GM19324 (cell line): ENCODE measurements around the gene PCSK7.
"Not testable (repeated sequence)": the region's sequence is repeated elsewhere in the genome, so short reads cannot be mapped to it uniquely, and the experiment has no call there.

Experiments
- ATAC-seq: cut with Tn5 transposase; IDR thresholded peaks from one replicate; pipeline ENCODE4 v1.9.1; 2021; ENCODE audit warnings: mild to moderate bottlenecking, moderate library complexity; ENCODE audit not compliant: unreplicated experiment, low FRiP score

Gene PCSK7

DNA sequence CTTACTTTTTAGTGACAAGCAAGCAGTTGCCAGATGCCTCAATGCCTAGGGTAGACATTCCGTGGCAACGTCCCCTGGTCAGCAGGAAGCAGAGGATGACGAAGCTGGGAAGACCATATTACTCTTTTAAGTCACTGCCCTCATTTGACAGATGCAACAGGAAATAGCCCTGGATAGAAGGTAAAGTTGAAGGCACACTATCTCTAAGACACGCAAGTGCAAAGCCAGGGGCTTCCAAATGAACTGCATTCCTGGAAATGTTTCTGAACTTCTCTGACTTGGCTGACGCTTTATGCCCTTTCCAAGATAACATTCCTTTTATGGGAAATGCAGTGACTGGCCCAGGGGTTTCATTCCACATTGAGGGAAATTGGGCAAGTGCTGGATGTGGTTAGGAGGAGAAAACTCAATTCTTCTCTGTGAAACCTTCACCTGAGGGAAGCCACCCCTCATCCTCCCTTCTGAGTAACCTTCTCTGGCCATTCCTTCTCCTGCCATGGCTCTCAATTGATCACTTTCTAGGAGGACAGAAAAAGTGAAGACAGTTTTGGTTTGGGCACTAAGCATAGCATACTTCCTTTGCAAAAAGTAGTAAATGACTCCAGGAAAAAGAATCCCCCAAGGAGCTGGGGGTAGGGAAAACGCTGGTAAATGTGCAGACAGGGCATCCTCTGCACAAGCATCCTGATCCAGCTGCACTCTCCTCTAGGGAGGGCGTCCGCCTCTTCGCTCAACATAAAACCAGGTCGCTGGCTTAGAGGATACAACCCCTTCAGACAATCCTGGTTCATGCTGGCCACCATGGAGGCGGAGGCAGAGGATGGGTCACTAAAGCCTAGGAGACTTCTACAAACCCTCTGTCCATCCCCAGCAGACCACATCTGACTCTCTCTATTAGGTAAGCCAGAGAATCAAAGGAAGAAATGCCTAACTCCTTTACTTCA lies 14.5 kb downstream of the PCSK7 start:
- ATAC-seq = no peak

GRCh38 chr11:117214404-117215110 lies 17.3 kb downstream of the PCSK7 start:
- no peak for ATAC-seq

GRCh38 chr11:117212697-117213355 lies 19.0 kb downstream of the PCSK7 start:
- ATAC-seq = no peak

DNA sequence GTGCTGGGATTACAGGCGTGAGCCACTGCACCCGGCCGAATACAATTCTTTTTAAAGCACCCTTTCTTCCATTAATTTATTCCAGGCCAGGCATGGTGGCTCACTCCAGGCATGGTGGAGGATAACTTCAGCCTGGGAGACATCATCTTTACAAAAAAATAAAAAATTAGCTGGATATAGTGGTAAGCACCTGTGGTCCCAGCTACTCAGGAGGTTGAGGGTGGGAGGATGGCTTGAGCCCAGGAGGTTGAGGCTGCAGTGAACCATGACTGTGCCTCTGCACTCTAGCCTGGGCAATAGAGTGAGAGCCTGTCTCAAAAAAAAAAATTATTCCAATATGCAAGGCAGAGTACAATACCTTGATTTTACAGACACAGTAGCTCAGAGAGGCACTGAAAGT lies 21.3 kb downstream of the PCSK7 start:
- ATAC-seq = no peak

GRCh38 chr11:117209351-117210125 lies 22.3 kb downstream of the PCSK7 start:
- not testable (repeated sequence) for ATAC-seq

- not testable (repeated sequence) for ATAC-seq
These were observed 23.2 kb downstream of the PCSK7 start for GRCh38 chr11:117208710-117209109.

DNA sequence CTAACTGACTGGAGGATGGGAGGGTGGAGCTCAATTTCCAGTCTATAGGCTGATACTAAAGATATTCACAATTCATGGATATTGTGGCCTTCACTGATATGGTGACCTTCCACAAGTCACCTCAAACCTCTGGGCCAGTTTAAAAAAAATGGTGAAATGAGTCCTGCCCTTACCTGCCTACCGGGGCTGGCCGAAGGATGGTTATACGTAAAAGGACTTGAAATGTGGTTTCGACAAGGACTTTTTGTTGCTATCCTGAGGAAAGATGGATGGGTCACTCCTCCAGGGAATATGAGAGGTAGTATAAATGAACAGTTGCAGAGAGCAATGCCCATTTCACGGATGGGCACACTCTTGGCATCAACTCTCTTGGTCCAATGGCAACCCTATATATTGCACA lies 24.4 kb downstream of the PCSK7 start:
- ATAC-seq = not testable (repeated sequence)

DNA sequence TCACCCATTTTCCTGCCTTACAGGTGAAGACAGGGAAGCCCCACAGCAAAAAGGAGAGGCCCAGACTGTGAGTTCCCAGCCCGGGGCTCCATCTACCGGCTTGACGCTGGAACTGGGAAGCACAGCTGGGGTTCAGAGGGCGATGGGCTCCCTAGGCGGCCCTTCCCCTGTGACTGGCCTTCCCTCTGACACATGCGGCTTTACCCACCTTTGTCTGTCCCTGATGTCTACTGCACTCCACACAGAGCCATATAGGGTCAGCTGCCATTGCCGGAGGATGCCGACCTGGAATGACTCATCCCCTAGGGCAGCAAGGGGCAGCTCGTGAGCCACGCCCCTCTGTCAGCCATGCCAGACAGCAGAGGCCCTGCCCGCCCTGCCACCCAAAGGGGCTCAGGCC lies 25.0 kb downstream of the PCSK7 start:
- ATAC-seq = not testable (repeated sequence)

DNA sequence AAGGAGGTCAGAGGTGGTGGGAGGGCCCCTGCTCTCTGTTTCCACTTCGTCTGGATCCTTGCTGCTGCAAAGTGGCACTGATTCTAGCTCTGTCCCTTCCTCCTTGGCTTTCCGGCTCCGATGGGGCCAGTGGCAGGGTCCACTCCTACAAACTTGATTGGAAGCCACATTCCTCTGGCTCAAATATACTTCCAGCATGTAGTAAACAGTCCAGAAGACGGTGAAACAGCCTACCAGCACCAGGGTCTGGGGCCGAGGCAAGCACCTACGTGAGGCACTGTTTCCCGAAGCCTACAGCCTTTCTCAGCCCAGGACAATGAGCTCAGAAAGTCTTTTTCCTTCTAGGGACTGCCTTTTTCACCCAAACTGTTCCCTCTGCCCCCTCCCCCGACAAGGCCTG lies 25.8 kb downstream of the PCSK7 start:
- not testable (repeated sequence) for ATAC-seq

GRCh38 chr11:117205211-117205818 lies 26.6 kb downstream of the PCSK7 start:
- ATAC-seq = no peak

DNA sequence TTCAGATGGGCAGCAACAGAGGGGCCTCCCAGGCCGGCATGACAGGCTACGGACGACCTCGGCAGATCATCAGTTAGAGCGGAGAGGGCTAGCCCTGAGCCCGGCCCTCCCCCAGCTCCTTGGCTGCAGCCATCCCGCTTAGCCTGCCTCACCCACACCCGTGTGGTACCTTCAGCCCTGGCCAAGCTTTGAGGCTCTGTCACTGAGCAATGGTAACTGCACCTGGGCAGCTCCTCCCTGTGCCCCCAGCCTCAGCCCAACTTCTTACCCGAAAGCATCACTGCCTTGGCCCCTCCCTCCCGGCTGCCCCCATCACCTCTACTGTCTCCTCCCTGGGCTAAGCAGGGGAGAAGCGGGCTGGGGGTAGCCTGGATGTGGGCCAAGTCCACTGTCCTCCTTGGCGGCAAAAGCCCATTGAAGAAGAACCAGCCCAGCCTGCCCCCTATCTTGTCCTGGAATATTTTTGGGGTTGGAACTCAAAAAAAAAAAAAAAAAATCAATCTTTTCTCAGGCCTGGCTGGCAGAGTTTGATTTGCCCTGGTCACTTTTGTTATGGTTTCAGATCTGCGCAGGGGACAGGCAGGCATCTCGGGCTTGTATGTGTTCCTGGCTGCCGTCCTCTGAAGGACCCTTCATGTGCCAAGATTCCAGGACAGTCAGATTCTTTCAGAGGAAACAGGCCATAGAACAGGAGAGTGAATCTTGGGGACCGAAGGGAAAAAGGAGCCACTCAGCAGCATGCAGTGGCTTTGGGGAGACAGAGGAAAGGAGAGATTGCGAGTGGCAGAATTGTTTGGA lies 27.4 kb downstream of the PCSK7 start:
- no peak for ATAC-seq

- ATAC-seq = no peak
These were observed 28.8 kb downstream of the PCSK7 start for GRCh38 chr11:117203069-117203407.

- no peak for ATAC-seq
These were observed 29.3 kb downstream of the PCSK7 start for GRCh38 chr11:117202386-117203068.

DNA sequence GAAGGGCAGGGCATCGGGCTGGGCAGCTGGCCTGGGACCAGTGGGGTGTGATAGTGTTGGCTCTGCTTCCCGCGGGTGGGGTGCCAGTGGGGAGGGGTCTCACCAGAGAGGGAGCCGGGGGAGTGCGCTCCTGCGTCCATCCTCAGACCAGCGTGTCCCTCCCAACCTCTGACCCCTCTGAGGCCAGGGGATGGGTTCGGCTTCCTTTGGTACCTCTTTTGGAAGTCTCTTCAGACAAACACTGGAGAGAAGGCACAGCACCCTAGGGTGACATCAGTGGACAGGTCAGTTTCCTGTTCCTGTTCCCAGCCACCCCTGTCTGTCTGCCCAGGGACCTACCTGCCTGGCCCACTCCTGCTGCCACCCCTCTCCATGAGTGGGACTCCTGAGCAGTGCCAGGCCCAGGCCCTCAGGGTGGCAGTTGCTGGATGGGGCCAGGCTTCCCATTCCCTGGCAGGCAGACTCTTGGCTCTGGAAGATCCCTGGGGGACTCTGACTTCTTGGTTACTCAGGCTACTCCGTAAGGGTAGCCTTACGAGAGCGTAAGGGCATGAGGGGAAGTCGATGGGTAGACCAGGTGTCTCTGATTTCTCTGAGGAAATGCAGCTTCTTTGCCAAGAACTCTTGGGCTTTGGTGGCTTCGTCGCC lies 30.1 kb downstream of the PCSK7 start:
- ATAC-seq = no peak

GRCh38 chr11:117200813-117201657 lies 30.8 kb downstream of the PCSK7 start:
- ATAC-seq = no peak

DNA sequence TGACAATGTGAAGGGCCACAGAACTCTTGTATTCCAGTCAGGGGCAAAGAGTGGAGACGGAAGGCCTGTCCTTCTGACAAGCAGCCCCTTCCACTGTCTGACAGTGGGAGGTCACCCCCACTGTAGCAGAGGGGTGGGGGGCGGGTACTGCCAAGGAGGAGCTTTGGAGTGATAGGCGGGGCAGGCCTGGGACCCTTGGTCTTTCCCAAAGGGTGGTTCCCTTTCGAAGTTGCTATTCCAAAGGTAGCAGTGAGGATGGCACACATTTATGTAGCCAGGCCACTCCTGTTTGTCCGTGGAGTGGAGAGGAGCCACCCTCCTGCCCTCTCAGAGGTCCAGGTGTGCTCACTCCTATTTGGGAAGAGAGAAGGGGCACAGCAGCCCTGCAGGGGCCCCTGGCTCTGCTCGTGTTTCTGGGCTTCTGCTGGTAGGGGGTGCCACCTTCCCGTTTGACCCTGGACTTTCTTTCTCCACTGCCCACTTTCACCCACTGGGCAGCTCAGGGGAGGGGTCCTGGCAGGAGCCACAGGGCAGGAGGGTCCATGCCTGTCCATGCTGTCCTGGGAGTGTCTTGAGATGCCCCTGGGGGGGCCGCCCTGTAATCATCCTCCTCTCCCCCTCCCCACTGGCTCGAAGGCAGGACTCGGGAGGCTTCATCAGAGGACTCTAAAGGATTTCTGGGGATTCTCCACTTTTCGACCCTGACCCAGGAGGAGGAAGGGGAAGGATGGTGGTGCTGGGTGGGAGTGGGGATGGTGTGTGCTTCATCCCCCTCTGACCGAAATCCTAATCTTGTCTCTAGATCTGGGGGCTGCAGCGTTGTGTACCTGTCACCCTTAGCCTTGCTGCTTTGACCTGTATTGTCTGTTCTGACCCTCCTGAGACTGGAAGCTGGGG lies 31.7 kb downstream of the PCSK7 start:
- ATAC-seq = no peak
